GM18507 (cell line): ENCODE measurements around the gene STX12.
"Not testable (repeated sequence)": the region's sequence is repeated elsewhere in the genome, so short reads cannot be mapped to it uniquely, and the experiment has no call there.

Source experiments
- DNase-seq: peaks from one replicate; pipeline ENCODE4 v3.0.0; 2011; ENCODE audit warnings: low read depth; ENCODE audit not compliant: insufficient read length; ENCODE audit errors: extremely low spot score
- FAIRE-seq: peaks from 2 replicates; lab custom pipeline; 2011; peaks lifted over from hg19 to GRCh38; lab: Jason Lieb, UNC

The STX12 gene

GRCh38 chr1:27773826-27774445, 917 bp downstream of the STX12 start:
- no peak for DNase-seq
- FAIRE-seq, result peak; percentile 56

GRCh38 chr1:27774654-27775053, 1.6 kb downstream of the STX12 start:
- FAIRE-seq (no peak), DNase-seq (no peak)

GRCh38 chr1:27775336-27775735, 2.3 kb downstream of the STX12 start:
- DNase-seq, FAIRE-seq: not testable (repeated sequence)

- DNase-seq, FAIRE-seq: not testable (repeated sequence)
These were observed 3.3 kb downstream of the STX12 start for GRCh38 chr1:27776276-27776675.

- no peak for DNase-seq
- FAIRE-seq, result no peak
These were observed 5.0 kb downstream of the STX12 start for GRCh38 chr1:27778056-27778455.

- DNase-seq (no peak), FAIRE-seq (no peak)
These were observed 6.1 kb downstream of the STX12 start for GRCh38 chr1:27779122-27779521.

GRCh38 chr1:27782950-27783349, 9.9 kb downstream of the STX12 start:
- no peak for FAIRE-seq

GRCh38 chr1:27784700-27785099, 11.7 kb downstream of the STX12 start:
- DNase-seq, result no peak
- FAIRE-seq, result no peak

More at GRCh38 chr1:27782950-27783349, 9.9 kb downstream of the STX12 start:
- no peak for DNase-seq

- no peak for FAIRE-seq
- no peak for DNase-seq
These were observed 12.9 kb downstream of the STX12 start for GRCh38 chr1:27785781-27786455.

GRCh38 chr1:27787895-27788294, 14.9 kb downstream of the STX12 start:
- no peak for DNase-seq
- FAIRE-seq, result no peak

- FAIRE-seq, result no peak
- no peak for DNase-seq
These were observed 16.6 kb downstream of the STX12 start for GRCh38 chr1:27789540-27790041.

- not testable (repeated sequence) for FAIRE-seq, DNase-seq
These were observed 17.3 kb downstream of the STX12 start for GRCh38 chr1:27790270-27790669.

GRCh38 chr1:27795601-27796000, 22.6 kb downstream of the STX12 start:
- DNase-seq (no peak), FAIRE-seq (no peak)

GRCh38 chr1:27804791-27805190, 31.8 kb downstream of the STX12 start:
- DNase-seq (no peak), FAIRE-seq (no peak)

GRCh38 chr1:27806758-27807157, 33.7 kb downstream of the STX12 start:
- FAIRE-seq, result peak; percentile 12

GRCh38 chr1:27807385-27807784, 34.4 kb downstream of the STX12 start:
- no peak for FAIRE-seq

More at GRCh38 chr1:27806758-27807157, 33.7 kb downstream of the STX12 start:
- DNase-seq, result no peak

GRCh38 chr1:27808131-27808530, 35.1 kb downstream of the STX12 start:
- not testable (repeated sequence) for FAIRE-seq, DNase-seq

More at GRCh38 chr1:27807385-27807784, 34.4 kb downstream of the STX12 start:
- no peak for DNase-seq

GRCh38 chr1:27809883-27810282, 36.9 kb downstream of the STX12 start:
- no peak for DNase-seq
- FAIRE-seq, result no peak

GRCh38 chr1:27811741-27812500, 38.9 kb downstream of the STX12 start:
- no peak for FAIRE-seq
- DNase-seq, result no peak

- DNase-seq, result no peak
These were observed 44.1 kb downstream of the STX12 start for GRCh38 chr1:27816921-27817630.

More at GRCh38 chr1:27816921-27817630, 44.1 kb downstream of the STX12 start:
- FAIRE-seq, result no peak
